Right cardiac atrium (tissue), 5 donors: ENCODE measurements around the gene SH3PXD2A. TPM values are rescaled to one million over a fixed set of nuclear protein-coding genes. Genes with fewer than 3 reads are reported as not detected.
"Not testable (repeated sequence)": the region's sequence is repeated elsewhere in the genome, so short reads cannot be mapped to it uniquely, and the experiment has no call there.

Source experiments
- ATAC-seq, 2 donors: fragments of 200-7000 bp; cut with Tn5 transposase; one replicate each; pipeline versions ENCODE4 v1.8.0 to v1.9.1; 2020; ENCODE audit warnings: moderate library complexity in 2 of 2, mild to moderate bottlenecking in 1 of 2
- DNase-seq, 3 donors: peaks; one replicate each; pipeline ENCODE4 v3.0.0-alpha.2; 2020
- H3K27ac ChIP-seq: one replicate; pipeline ENCODE4 v1.5.1; 2013; ENCODE audit warnings: mild to moderate bottlenecking, low read length, control low read depth, moderate library complexity
- H3K27me3 ChIP-seq: one replicate; pipeline ENCODE4 v1.6.1; 2013; ENCODE audit not compliant: control insufficient read depth, insufficient read depth
- H3K4me1 ChIP-seq: one replicate; pipeline ENCODE4 v1.6.1; 2013; ENCODE audit warnings: low read length; ENCODE audit not compliant: control insufficient read depth, insufficient read depth
- H3K4me3 ChIP-seq: one replicate; pipeline ENCODE4 v1.5.1; 2013; ENCODE audit warnings: low read length, control low read depth
- H3K9me3 ChIP-seq: one replicate; pipeline ENCODE4 v1.6.1; 2013; ENCODE audit warnings: low read length; ENCODE audit not compliant: control insufficient read depth
- whole genome bisulfite sequencing: extraction: QIAGEN DNeasy Blood & Tissue Kit; methylation state at CpG from one replicate; pipeline ENCODE4 v1.1.7; 2013; 5-methylcytosine and 5-hydroxymethylcytosine counted together
- intact Hi-C, 4 donors: fragments of 100-400 bp; cut with DNase I; formaldehyde crosslinking; loops; one replicate each; pipeline versions ENCODE4 v1.11.0 to v1.14.0; 2022 to 2023
- polyA plus RNA-seq: library from polyadenylated mRNA; stranded (reverse); fragments of 200-250 nt; gene quantifications from one replicate; pipeline ENCODE4 v1.2.3, GENCODE V29; 2013
- total RNA-seq, 4 donors: library from RNA; stranded (reverse); fragmentation: NEBNext Ultra II Directional; extraction: Animal tissue kit (Norgen Biotek cat#: 25700); gene quantifications; one replicate each; pipeline ENCODE4 v1.2.1, GENCODE V29; 2021
- donor health status: healthy with polysubstance abuse.
- donor health status: DM: no; HTN: yes; CAD: no.
- donor health status: DM: no; HTN: no; CAD: no.
- donor health status: DM: no; HTN: yes; CAD: no; lungs with severe emphysema.
- donor health status: DM: yes; HTN: yes; CAD: no.

Gene SH3PXD2A
- total and polyA plus RNA-seq, 5 donors: 13.5 to 31.7 (median 30.9) TPM

DNA sequence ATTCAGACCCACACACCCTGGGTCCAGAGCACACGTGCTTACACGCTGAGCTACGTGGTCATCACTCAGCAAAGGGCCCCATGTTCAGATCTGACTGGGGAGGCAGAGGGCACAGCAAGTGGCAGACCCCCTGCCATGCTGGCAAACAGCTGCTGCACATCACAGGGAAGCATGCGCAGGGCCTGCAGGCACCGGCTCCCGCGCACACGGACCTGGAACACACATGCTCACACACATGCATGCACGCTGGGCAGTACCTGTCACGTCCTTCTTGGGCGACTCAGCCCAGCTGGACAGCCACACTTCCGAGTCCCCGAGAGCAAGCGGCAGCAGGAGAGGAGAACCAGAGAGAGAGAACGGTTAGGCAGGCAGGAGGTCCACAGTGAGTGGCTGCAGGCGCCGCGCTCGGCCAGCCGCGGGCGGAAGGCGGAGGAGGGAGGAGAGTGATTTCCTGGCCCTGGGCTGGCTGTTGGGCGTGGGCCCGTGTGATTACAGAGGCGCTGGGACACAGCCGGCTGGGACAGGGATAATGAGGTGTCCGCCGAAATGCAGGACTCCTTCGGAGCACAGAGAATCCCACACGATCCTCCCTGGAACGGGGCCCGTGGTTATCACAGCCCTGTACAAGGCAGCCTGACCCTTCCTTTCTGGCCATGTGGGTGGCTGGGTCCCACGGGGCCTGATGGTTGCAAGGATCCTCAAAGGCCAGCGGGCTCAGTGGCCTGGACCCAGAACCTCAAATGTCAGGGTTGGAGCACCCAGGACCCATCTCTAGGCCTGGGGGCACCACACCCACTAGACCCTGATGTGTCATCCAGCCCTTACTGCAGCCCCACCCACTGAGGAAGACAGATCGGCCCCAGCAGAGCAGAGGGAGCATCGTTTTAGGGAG, 186.8 kb downstream of the SH3PXD2A start:
- Histone ChIP-seq H3K9me3 (no peaks in the 10 kb centered on the region), H3K27ac (peak overlapping the region; percentile 38), H3K4me3 (no peak overlapping the region), H3K27me3 (no peaks in the 10 kb centered on the region), H3K4me1 (peaks cover 12% of the 10 kb centered on the region)
- ATAC-seq: peak; percentile 89 to 91
- peak; percentile 91 to 96 (median 95) for DNase-seq
- WGBS: 12% methylated on average over 37 of the region's 37 CpGs
- intact Hi-C loops: no loop called here

DNA sequence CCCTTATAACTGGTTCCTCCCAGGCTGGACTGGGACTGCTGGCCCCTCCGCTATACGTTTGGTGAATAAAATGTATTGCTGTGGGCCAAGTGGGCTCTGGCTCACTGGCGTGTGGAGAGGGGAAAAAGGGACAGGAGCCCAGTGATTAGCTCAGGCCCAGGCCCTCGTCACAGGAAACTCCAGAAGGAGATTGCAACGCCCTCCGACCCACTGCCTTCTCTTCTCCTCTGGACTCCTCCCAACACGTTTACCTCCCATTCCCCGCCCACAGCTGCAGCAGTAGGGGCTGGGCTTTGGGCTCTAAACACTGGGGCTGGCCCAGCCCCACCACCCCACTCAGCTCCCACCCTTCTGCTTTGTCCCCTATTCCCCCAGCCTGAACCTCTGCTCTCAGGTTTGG, 188.0 kb downstream of the SH3PXD2A start:
- intact Hi-C loops: no loop called here
- 39% methylated on average over 8 of the region's 8 CpGs for WGBS
- Histone ChIP-seq H3K27me3 (no peaks in the 10 kb centered on the region), H3K4me1 (peaks cover 12% of the 10 kb centered on the region), H3K9me3 (no peaks in the 10 kb centered on the region), H3K27ac (peak overlapping the region; percentile 5), H3K4me3 (no peak overlapping the region)
- DNase-seq (peak; percentile 77 to 82 (median 80)), ATAC-seq (peak; percentile 34 to 77)

DNA sequence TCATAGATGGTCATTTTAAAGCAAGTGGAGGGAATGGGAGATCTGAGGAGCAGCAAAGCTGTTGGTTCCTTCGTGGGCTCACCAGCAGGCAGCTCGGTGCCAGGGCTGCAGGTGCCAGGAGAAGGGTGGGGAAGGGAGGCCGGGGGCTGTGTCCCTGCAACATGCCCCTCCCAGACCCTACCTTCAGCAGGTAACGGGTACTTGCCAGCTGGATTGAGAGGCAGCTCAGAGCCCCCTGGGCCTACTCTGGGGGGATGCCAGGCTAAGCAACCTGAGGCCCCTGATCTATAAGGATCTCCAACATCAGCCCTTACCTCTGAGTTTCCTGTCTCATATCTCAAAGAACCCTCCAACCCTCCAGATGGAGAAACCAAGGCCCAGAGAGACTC, 188.6 kb downstream of the SH3PXD2A start:
- Histone ChIP-seq H3K27ac (peak overlapping the region; percentile 5), H3K4me1 (peaks cover 12% of the 10 kb centered on the region)

DNA sequence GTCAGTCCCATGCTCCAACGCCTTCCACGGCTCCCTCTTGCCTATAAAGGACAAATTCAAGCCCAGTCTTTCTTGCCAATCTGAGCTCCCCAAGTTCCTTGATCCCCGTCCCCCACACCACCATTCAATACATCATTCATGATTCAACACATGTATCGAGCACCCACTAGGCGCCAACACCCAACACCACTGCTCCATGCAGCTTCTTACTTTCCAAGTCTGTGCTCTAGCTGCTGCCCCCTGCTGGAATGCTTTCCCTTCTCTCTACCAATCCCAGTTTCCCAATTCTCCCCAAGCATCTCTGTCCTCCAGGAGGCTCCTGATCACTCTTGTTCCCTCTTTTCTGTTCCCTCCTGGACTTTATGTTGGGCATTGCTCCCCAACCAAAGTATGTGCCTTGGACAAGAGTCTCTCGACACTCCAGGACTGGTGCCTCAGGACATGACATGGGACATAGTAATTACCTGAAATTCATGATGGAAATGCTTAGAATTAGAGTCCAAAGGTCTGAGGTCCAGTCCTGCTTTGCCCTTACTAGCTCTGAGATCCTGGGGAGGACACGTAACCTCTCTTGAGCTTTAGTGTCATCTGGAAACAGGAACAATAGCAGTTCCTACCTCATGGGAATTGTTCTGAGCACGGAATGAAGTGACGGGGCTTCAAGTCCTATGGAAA, 189.2 kb downstream of the SH3PXD2A start:
- WGBS: 87% methylated on average over 9 of the region's 9 CpGs
- Histone ChIP-seq H3K4me1 (peaks cover 12% of the 10 kb centered on the region), H3K9me3 (no peaks in the 10 kb centered on the region), H3K27me3 (no peaks in the 10 kb centered on the region), H3K4me3 (no peak overlapping the region), H3K27ac (no peak overlapping the region)
- intact Hi-C loops: no loop called here
- ATAC-seq (no peak), DNase-seq (peak; percentile 48 to 70 (median 69))

More for the DNA sequence above, 188.6 kb downstream of the SH3PXD2A start:
- 84% methylated on average over 4 of the region's 4 CpGs for WGBS
- intact Hi-C loops: no loop called here
- H3K4me3 ChIP-seq: no peak overlapping the region
- DNase-seq (peak in 1 of 3 donors; percentile 61), ATAC-seq (no peak)
- no peaks in the 10 kb centered on the region for H3K27me3 ChIP-seq
- no peaks in the 10 kb centered on the region for H3K9me3 ChIP-seq

DNA sequence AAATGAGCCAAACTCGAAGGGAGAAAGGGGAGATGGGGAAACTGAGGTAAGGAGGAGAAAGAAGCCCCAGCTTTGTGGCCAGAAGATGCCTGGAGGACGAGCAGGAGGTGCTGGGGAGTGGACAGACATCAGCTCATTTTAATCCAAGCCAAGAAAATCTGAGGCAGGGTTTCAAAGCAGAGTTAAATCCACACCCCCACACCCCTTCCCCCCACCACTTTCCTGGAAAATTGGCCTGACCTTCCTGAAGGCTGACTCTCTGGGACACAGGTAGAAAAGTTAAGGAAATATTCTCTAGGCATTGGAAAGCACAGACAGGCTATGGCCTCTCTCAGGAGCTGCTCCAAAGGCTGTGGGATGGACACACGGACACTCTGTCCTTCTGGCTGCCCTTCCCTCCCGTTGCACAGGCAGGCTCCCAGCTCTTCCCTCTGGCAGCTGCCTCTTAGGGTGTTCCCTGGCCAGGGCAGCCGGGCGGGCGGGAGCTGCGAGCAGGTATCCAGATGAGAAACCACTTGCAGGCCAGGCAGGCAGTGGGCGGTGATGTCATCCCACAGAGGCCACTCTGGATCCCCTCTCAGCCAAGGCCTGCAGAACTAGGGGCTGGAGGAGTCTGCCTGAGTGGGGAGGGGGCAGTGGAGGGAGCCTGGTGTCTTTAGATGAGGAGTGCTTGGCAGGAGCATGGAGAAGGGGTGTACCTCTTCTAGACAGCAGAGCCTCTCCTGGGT, 190.1 kb downstream of the SH3PXD2A start:
- H3K4me1 ChIP-seq: peaks cover 12% of the 10 kb centered on the region
- H3K27me3 ChIP-seq: no peaks in the 10 kb centered on the region
- WGBS: 59% methylated on average over 9 of the region's 9 CpGs
- H3K9me3 ChIP-seq: no peaks in the 10 kb centered on the region
- no peak for ATAC-seq
- intact Hi-C loops: no loop called here
- peak; percentile 50 to 81 (median 77) for DNase-seq
- no peak overlapping the region for H3K4me3 ChIP-seq
- peak overlapping the region; percentile 1 for H3K27ac ChIP-seq

DNA sequence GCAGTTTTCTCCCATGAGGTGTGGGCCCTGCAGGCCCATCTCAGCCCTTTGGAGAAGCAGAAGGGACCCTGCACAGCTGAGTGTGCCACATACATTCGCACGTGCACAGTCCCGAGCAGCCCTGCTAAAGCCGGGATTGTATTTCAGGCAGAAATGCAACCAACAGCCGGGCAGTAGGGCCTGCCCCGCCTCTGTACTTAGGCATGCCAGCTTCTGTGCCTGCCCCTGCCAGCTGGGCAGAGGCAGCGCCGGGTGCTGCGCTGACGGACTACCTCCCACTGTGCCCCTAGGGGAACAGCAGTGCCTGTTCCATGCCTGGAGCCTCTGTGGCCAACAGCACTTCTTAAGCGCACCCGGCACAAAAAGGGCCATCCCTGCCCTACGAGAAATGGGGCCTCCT, 191.6 kb downstream of the SH3PXD2A start:
- intact Hi-C loops: no loop called here
- peak overlapping the region; percentile 51 for H3K27ac ChIP-seq
- no peak overlapping the region for H3K4me3 ChIP-seq
- H3K27me3 ChIP-seq: no peaks in the 10 kb centered on the region
- WGBS: 45% methylated on average over 13 of the region's 13 CpGs
- peak; percentile 51 to 82 (median 78) for DNase-seq
- ATAC-seq: peak in 1 of 2 donors; percentile 23
- H3K9me3 ChIP-seq: no peaks in the 10 kb centered on the region
- peaks cover 11% of the 10 kb centered on the region for H3K4me1 ChIP-seq

DNA sequence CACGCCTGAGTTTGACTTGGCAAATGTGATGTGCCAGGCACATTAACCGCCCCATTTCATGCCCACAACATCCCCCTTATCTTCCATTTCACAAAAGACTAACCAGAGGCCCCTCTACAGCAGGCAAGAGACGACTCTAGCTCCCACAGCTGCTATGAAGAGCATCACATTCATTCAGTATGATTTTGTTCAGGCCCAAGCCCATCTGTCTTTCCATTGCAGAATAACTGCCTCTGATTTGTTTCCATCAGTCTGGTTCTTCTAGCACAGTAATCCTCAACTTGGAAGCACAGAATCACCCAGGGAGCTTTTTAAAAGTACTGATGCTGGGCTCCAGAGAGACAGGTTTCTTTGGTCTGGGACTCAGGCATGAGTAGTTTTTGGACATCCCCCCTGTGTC, 192.1 kb downstream of the SH3PXD2A start:
- ATAC-seq: no peak
- intact Hi-C loops: no loop called here
- WGBS: 75% methylated on average over 3 of the region's 3 CpGs
- no peak overlapping the region for H3K4me3 ChIP-seq
- H3K9me3 ChIP-seq: no peaks in the 10 kb centered on the region
- H3K4me1 ChIP-seq: peaks cover 9% of the 10 kb centered on the region
- no peaks in the 10 kb centered on the region for H3K27me3 ChIP-seq
- no peak for DNase-seq
- H3K27ac ChIP-seq: no peak overlapping the region

DNA sequence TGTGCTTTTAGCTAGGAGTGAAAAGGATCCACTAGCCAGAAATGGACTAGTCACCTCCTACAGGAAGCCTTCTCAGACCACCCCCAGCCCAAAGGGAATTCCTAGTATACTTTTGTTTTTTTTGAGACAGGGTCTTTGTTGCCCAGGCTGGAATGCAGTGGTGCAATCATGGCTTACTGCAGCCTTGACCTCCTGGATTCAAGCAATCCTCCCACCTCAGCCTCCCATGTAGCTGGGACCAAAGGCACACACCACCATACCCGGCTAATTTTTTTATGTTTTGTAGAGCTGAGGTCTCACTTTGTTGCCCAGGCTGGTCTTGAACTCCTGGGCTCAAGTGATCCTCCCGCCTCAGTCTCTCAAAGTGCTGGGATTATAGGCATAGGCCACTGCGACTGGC, 192.7 kb downstream of the SH3PXD2A start:
- ATAC-seq, DNase-seq, H3K4me1 ChIP-seq, H3K27me3 ChIP-seq, H3K27ac ChIP-seq, H3K9me3 ChIP-seq, intact Hi-C loops, H3K4me3 ChIP-seq: not testable (repeated sequence)
- 96% methylated on average over 3 of the region's 3 CpGs for WGBS

DNA sequence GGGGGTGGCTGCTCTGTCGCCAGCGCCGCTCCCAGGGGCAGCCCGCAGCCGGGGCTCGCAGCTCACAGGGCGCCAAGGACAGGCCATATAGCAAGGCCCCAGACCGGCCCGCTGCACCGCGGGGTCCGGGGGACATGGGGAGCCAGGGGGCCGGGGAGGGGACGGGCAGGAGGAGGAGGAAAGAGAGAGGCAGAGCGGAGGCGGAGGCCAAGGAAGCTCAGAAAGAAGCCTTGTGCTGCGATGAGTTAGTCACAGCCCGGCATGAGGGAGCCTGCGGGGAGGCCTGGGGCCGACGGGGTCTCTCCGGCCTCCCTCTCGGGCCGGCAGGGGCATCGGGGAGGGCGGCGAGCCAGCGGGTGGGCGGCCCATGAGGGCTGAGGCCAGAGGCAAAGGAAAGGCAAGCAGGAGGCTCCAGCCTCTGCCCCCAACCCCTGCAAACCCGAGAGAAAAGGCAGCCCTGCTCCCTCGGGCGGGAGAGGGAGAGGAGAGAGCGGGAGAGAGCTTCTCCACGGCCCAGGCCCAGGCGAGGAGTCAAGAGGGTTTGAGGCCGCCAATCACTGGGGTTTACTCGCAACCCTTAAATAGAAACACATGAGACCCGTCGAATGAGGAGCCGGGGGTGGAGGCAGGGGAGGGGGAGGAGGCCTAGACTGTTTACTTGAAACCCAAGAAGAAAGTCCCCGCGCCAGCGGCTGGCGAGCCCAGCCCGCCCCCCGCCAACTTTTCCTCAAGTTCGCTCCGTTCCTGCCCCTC, 194.0 kb downstream of the SH3PXD2A start:
- ATAC-seq (peak; percentile 64 to 81), DNase-seq (peak; percentile 79 to 93 (median 93))
- H3K27me3 ChIP-seq: no peaks in the 10 kb centered on the region
- H3K27ac ChIP-seq: peak overlapping the region; percentile 76
- intact Hi-C loops: no loop called here
- peak overlapping the region; percentile 49 for H3K4me3 ChIP-seq
- H3K4me1 ChIP-seq: peaks cover 4% of the 10 kb centered on the region
- H3K9me3 ChIP-seq: no peaks in the 10 kb centered on the region
- 28% methylated on average over 48 of the region's 48 CpGs for WGBS

DNA sequence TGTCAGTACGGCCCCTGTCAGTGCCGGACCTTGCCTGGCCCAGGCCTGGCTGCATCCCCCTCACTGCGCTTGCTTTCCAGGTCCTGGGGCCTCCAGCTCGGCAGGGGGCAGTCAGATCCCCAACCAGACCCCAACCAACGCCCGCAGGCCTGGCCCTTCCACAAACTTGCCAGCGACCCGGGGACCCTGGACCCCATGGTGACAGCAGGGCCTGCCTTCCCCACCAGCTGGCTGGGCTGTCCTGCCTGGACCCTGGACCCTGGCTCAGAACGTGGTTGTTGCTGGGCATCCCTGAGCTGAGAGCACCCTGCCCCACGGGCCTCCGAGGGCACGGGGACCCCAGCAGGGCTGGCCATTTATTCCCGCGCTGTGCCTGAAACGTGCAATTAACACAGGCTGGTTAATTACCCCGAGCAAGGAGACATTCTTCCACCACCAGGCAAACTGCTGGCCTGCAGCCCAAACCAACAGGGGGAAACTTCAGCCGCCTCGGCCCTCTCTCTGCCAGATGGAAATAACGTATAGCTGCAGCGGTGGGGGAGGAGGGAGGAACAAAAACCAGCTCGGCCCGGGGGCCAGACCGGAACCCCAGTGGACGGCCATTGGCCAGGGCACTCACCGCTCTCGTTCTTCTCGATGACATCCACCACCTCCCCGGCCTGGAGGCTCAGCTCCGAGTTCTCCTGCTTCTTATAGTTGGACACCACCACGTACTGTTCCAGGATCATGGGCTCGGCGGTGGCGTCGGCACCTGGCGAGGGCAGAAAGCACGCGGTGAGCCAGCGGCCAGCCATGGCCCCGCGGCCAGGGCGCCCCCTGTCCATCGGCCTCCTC, 194.8 kb downstream of the SH3PXD2A start:
- WGBS: 17% methylated on average over 42 of the region's 42 CpGs
- H3K4me1 ChIP-seq: peaks cover 4% of the 10 kb centered on the region

More for the DNA sequence above, 194.8 kb downstream of the SH3PXD2A start:
- Histone ChIP-seq H3K27me3 (no peaks in the 10 kb centered on the region), H3K4me3 (peak overlapping the region; percentile 49), H3K9me3 (no peaks in the 10 kb centered on the region), H3K27ac (peak overlapping the region; percentile 76)
- ATAC-seq (peak; percentile 5 to 43), DNase-seq (peak in 2 of 3 donors; percentile 76 to 80)
- intact Hi-C loops: no loop called here
